ENCODE data around the gene GNL1.
"Not testable (repeated sequence)": the region's sequence is repeated elsewhere in the genome, so short reads cannot be mapped to it uniquely, and the experiment has no call there.

GNL1 gene

DNA sequence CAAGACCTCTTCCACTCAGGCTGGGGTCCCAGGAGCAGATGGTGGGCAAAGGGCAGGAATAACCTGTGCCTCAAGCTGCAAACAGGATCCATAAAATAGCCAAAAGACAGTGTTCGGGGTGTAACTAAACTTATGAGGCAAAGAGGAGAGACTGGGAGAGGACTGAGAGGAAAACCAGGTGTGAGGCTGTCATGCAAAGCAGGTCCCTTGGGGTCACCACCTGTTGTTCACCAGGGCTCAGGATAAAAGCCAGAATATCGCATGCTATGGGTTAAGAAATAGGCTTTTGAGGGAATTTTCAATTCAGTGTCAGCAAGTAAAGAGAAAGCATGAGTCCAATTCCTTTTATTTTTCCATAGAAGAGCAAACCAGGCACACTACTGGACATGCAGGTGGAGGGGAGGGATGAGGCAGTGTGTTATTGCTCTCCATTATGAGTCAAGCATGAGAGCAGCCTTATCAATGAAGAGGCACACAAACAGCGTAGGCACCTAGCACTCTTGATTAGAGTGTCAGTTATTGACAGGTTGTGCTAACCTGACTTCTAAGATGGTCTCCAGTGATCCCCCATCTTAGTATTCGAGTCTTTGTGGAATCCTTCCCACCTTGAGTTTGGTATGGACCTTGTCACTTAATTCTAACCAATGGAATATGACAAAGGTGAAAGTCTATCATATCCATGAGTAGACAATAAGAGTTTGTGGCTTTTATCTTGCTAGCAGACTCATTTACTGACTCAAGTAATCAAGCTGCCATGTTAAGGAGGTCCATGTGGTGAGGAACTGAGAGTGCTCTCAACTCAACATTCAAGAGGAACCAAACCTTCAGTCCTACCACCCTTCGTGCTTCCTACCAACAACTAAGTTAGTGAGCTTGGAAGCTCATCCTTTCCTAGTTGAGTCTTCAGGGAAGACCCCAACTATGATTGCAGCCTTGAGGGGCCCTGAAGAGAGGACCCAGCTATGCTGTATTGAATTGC, 48.2 kb downstream of the GNL1 start:
- TF ChIP-seq, protein P1, sequence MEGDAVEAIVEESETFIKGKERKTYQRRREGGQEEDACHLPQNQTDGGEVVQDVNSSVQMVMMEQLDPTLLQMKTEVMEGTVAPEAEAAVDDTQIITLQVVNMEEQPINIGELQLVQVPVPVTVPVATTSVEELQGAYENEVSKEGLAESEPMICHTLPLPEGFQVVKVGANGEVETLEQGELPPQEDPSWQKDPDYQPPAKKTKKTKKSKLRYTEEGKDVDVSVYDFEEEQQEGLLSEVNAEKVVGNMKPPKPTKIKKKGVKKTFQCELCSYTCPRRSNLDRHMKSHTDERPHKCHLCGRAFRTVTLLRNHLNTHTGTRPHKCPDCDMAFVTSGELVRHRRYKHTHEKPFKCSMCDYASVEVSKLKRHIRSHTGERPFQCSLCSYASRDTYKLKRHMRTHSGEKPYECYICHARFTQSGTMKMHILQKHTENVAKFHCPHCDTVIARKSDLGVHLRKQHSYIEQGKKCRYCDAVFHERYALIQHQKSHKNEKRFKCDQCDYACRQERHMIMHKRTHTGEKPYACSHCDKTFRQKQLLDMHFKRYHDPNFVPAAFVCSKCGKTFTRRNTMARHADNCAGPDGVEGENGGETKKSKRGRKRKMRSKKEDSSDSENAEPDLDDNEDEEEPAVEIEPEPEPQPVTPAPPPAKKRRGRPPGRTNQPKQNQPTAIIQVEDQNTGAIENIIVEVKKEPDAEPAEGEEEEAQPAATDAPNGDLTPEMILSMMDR (IDR thresholded peaks at IDR 0.05; ENCODE audit: low read length, missing control alignments): no peak
- no peak overlapping the region for H3K4me3 ChIP-seq (replicated peaks; ENCODE audit: low read depth, low read length)
- no peak for DNase-seq (ENCODE audit: low read depth)

DNA sequence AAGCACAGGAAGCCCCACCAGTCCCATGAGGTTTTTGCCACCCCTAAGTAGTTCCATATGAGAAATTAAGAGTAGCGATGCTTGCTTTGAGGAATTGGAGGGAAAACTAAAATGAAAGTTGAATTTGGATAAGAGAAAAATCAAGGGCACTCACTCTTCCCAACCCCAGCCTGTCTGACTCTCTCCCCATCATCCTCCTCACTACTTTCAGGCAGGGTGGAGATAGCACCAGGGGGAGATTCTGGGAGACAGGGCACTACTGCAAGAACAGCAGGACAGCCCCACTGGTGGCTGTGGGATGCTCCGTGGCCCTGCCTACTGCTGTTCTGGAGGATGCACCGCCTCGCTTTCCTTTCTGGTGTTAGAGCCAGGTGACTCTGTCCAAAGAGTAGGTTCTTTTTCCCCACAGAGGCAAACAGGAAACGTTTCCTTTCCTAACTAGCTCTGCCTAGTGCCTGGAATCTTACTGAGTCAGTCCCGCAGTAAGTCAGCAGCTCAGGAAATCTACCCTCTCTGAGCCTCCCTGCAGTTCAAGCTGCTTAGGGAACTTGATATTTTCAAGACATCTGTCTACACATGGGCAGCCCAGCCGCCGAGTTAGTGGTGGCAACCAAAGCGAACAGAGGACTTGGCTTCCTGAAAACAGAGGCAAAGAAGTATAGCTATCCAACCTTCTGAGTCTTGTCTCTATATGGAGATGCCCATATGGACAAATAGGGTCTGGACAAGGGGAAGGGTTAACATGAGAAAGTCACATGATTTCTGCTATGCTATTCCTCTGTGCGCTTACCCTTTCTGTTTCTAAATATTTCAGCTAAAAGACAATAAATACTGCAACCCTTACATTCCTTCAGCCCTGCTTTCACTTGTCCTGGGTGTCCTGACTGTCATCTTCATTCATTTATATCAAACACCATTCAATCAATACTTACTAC, 55.6 kb downstream of the GNL1 start:
- DNase-seq (ENCODE audit: low read depth): peak; percentile 66
- TF ChIP-seq, protein P1 (IDR thresholded peaks at IDR 0.05; ENCODE audit: low read length, missing control alignments): no peak
- H3K4me3 ChIP-seq (replicated peaks; ENCODE audit: low read depth, low read length): no peak overlapping the region

DNA sequence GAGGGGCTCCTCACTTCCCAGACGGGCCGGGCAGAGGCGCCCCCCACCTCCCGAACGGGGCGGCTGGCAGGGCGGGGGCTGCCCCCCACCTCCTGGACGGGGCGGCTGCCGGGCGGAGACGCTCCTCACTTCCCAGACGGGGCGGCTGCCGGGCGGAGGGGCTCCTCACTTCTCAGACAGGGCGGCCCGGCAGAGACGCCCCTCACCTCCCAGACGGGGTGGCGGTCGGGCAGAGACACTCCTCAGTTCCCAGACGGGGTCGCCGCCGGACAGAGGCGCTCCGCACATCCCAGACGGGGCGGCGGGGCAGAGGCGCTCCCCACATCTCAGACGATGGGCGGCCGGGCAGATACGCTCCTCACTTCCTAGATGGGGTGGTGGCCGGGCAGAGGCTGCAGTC, 57.6 kb downstream of the GNL1 start:
- not testable (repeated sequence) for H3K4me3 ChIP-seq (replicated peaks; ENCODE audit: low read depth, low read length); DNase-seq (ENCODE audit: low read depth)

DNA sequence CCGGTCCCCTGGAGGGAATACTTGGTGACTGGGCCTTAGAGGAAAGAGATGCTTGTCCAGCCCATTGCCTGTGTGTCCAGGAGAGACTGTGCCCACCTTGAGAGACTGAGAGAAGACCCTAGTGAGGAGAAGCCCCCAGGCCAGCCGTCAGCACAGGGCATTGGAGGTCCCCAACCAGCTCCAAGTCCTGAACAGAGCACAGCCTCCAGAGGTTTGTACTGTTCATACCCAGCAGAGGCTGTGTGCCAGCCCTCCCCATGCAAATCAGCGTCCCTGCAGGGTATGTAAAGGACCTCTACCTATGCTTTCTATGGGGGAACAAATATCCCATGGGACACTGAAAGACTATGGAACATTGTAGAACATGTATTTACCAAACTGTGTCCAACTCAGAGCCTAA, 58.6 kb downstream of the GNL1 start:
- no peak for DNase-seq (ENCODE audit: low read depth)
- TF ChIP-seq, protein P1 (IDR thresholded peaks at IDR 0.05; ENCODE audit: low read length, missing control alignments): no peak
- no peak overlapping the region for H3K4me3 ChIP-seq (replicated peaks; ENCODE audit: low read depth, low read length)

DNA sequence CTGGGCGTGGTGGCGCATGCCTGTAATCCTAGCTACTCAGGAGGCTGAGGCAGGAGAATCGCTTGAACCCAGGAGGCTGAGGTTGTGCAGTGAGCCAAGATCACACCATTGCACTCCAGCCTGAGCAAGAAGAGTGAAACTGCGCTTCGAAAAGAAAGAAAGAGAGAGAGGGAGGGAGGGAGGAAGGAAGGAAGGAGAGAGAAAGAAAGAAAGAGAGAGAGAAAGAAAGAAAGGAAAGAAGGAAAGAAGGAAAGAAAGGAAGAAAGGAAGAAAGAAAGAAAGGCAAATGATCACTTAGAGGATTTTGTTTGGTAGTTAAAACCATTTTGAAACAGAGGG, 59.1 kb downstream of the GNL1 start:
- not testable (repeated sequence) for DNase-seq (ENCODE audit: low read depth); H3K4me3 ChIP-seq (replicated peaks; ENCODE audit: low read depth, low read length)

DNA sequence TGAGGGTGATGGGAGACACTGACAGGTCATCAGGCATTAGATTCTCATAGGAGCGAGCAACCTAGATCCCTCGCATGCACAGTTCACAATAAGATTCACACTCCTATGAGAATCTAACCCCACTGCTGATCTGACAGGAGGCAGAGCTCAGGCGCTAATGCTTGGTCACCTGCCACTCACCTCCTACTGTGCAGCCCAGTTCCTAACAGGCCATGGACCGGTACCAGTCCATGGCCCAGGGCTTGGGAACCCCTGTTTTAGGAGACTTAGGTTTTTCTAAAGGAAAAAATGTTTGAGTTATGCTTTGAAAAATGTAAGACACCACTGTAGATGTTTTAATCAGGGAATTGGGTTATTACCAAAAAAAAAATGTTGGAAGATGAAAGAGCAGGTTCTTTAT, 60.3 kb downstream of the GNL1 start:
- TF ChIP-seq, protein P1 (IDR thresholded peaks at IDR 0.05; ENCODE audit: low read length, missing control alignments): no peak
- DNase-seq (ENCODE audit: low read depth): no peak
- H3K4me3 ChIP-seq (replicated peaks; ENCODE audit: low read depth, low read length): no peak overlapping the region

DNA sequence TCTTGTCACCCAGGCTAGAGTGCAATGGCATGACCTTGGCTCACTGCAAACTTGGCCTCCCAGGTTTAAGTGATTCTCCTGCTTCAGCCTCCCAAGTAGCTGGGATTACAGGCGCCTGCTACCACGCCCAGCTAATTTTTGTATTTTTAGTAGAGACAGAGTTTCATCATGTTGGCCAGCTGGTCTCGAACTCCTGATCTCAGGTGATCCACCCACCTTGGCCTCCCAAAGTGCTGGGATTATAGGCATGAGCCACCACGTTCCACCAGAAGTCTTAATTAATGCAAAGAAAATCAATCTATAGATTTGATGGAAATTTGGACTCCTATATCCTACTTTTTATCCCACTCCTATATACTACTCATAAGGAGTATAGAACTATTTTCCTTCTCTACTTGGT, 61.2 kb downstream of the GNL1 start:
- not testable (repeated sequence) for DNase-seq (ENCODE audit: low read depth); H3K4me3 ChIP-seq (replicated peaks; ENCODE audit: low read depth, low read length)

DNA sequence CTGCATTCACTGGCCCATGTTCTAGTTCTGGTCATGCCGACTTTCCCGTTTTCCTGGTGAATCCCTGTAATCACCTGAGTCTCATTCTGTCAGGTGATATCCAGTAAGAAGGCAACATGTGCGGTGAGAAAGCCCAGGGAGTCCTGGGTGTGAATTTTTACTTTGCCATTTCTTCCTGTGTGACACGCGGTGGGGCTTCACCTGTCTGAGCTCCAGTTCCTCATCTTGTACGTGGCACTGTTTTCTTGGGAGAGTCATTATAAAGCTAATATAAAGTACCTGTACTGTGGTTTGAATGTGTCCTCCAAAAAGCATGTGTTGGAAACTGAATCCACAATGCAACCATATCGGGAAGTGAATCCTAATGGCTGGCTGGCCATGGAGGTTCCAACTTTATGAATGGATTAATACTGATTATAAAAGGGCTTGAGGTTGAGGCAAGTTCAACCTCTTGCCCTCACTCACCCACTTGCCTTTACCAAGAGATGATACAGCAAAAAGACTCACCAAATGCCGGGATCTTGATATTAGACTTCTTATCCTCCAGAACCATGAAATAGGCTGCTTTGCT, 61.9 kb downstream of the GNL1 start:
- TF ChIP-seq, protein P1 (IDR thresholded peaks at IDR 0.05; ENCODE audit: low read length, missing control alignments): no peak
- no peak overlapping the region for H3K4me3 ChIP-seq (replicated peaks; ENCODE audit: low read depth, low read length)
- no peak for DNase-seq (ENCODE audit: low read depth)
